HG03558 (cell line): ENCODE results near the gene RAX2.
"Not testable (repeated sequence)": the region's sequence is repeated elsewhere in the genome, so short reads cannot be mapped to it uniquely, and the experiment has no call there.

Experiments
- ATAC-seq: cut with Tn5 transposase; IDR thresholded peaks from one replicate; pipeline ENCODE4 v1.9.1; 2021; ENCODE audit warnings: moderate number of reproducible peaks; ENCODE audit not compliant: unreplicated experiment; ENCODE audit errors: extremely low read depth

The RAX2 gene

GRCh38 chr19:3780786-3781304 lies 8.8 kb upstream of the RAX2 start:
- ATAC-seq, result no peak

- no peak for ATAC-seq
Measured at GRCh38 chr19:3778899-3779723, 7.1 kb upstream of the RAX2 start.

- ATAC-seq, result no peak
Measured at GRCh38 chr19:3778104-3778867, 6.3 kb upstream of the RAX2 start.

- ATAC-seq, result no peak
Measured at GRCh38 chr19:3776479-3777040, 4.5 kb upstream of the RAX2 start.

- ATAC-seq, result no peak
Measured at GRCh38 chr19:3775831-3776230, 3.8 kb upstream of the RAX2 start.

- no peak for ATAC-seq
Measured at GRCh38 chr19:3775374-3775711, 3.3 kb upstream of the RAX2 start.

- no peak for ATAC-seq
Measured at GRCh38 chr19:3774621-3775373, 2.8 kb upstream of the RAX2 start.

GRCh38 chr19:3773814-3774515 lies 1.9 kb upstream of the RAX2 start:
- no peak for ATAC-seq

- ATAC-seq, result no peak
Measured at GRCh38 chr19:3771000-3771905, 775 bp downstream of the RAX2 start.

GRCh38 chr19:3770136-3770999 lies 1.7 kb downstream of the RAX2 start:
- ATAC-seq, result no peak

GRCh38 chr19:3769494-3769893 lies 2.5 kb downstream of the RAX2 start:
- ATAC-seq, result no peak

- ATAC-seq, result no peak
Measured at GRCh38 chr19:3768748-3769099, 3.3 kb downstream of the RAX2 start.

- ATAC-seq, result no peak
Measured at GRCh38 chr19:3768015-3768747, 3.8 kb downstream of the RAX2 start.

GRCh38 chr19:3767050-3767449 lies 5.0 kb downstream of the RAX2 start:
- ATAC-seq, result no peak

- ATAC-seq, result no peak
Measured at GRCh38 chr19:3766520-3766919, 5.5 kb downstream of the RAX2 start.

GRCh38 chr19:3765757-3766156 lies 6.3 kb downstream of the RAX2 start:
- ATAC-seq, result not testable (repeated sequence)

- ATAC-seq, result no peak
Measured at GRCh38 chr19:3765121-3765520, 6.9 kb downstream of the RAX2 start.
